ACHN (cell line): ENCODE data around the gene HPN.
"Not testable (repeated sequence)": the region's sequence is repeated elsewhere in the genome, so short reads cannot be mapped to it uniquely, and the experiment has no call there.

Source experiments
- DNase-seq: peaks from one replicate; pipeline ENCODE4 v3.0.0-alpha.2; 2015
- in situ Hi-C: cut with HindIII; loops from 2 replicates; pipeline ENCODE4 v1.10.0; 2017; ENCODE audit warnings: low sequenced_read_pairs, low pct_ligation_motif_present, low pct_unique_long_range_greater_than_20kb

The HPN gene

DNA sequence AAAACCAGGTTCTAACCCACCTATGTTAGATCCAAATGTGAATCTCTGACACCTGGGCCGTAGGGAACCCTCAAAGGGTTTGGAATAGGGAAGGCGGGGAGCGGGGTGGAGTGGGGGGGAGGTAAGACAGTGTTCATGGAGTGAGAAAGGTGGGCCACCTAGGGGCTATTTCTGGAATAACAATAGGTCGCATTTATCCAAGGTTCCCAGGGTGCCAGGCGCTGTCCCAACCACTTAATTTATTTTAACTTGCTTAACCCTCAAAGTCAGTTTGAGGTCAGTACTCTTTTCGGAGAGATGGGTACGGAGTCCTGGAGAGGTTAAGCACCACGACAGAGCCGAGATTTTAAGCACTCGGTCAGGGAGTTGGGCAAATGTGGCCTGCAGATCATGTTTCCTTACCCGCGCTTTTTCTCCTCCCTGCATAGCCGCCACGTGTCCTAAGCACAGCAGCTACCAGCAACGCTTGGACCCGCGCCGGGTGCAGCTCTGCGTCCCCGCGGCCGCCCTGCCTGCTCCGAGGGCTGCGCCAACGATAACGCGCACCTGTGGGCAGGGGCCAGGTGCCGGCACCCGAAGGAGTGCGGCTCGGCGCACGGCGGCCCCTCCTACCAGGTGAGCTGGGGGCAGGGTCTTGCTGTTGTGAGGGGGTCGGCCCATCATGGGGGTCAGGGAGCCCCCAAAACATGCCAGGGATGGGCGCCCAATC lies 49.1 kb downstream of the HPN start:
- in situ Hi-C loops: no loop called here
- peak; percentile 52 for DNase-seq

- no peak for DNase-seq
- in situ Hi-C loops: no loop called here
Measured at GRCh38 chr19:35093430-35093829, 51.9 kb downstream of the HPN start.

DNA sequence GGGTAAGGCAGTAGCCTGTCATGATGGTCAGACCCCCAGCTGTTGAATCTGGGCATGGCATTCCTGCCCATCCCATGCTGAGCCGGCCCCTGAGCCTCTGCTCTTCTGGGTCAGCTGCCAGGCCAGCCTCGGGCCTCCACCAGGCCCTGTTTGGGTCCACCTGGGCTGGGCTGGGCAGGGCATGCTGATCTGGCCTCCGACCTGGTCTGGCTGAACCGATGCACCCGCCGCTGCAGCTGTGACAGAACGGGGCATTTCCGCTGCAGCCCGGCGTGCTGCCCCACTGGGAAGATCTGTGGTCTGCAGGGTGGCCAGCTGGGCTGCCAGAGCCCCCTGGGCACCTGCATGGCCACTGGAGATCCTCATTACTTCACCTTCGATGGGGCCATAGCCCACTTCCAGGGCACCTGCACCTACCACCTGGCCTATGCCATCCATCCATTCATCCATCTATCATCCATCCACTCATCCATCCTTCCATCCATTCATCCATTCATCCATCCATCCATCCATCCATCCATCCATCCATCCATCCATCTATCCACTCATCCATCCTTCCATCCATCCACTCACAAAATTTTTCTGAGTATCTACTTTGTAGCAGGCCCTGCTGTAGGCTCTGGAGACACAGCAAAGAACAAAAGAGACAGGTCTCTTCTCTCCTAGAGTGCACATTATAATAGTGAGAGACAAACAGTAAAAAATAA lies 52.6 kb downstream of the HPN start:
- no peak for DNase-seq
- in situ Hi-C loops: no loop called here

GRCh38 chr19:35094656-35095055 lies 53.1 kb downstream of the HPN start:
- no peak for DNase-seq
- in situ Hi-C loops: no loop called here

- in situ Hi-C loops: no loop called here
- no peak for DNase-seq
Measured at GRCh38 chr19:35095667-35096368, 54.3 kb downstream of the HPN start.

DNA sequence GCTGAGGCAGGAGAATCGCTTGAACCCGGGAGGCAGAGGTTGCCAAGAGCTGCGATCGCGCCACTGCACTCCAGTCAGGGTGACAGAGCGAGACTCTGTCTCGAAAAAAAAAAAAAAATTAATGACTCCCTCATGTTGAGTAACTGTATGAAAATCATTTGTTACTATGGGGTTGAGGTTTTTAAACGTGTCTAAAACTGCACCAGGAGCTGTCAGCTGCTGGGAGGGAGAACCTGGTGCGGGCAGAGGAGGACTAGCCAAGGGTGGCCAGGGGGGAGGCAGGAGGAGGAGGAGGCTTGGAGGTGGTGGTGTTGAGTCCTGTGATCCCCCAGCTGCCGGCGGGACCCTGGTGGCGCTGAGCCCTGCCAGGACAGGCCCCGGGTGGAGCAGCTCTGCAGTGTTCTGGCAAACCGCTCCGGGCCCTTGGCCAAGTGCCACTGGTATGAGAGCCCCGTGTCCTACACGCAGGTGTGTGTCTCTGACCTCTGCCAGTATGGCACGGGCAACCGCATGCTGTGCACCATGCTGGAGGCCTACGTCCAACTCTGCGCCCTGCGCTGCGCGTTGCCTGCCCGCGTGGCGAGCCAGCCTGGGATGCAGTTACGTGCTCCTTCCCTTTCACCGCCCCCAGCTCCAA lies 57.0 kb downstream of the HPN start:
- in situ Hi-C loops: no loop called here
- DNase-seq: no peak

DNA sequence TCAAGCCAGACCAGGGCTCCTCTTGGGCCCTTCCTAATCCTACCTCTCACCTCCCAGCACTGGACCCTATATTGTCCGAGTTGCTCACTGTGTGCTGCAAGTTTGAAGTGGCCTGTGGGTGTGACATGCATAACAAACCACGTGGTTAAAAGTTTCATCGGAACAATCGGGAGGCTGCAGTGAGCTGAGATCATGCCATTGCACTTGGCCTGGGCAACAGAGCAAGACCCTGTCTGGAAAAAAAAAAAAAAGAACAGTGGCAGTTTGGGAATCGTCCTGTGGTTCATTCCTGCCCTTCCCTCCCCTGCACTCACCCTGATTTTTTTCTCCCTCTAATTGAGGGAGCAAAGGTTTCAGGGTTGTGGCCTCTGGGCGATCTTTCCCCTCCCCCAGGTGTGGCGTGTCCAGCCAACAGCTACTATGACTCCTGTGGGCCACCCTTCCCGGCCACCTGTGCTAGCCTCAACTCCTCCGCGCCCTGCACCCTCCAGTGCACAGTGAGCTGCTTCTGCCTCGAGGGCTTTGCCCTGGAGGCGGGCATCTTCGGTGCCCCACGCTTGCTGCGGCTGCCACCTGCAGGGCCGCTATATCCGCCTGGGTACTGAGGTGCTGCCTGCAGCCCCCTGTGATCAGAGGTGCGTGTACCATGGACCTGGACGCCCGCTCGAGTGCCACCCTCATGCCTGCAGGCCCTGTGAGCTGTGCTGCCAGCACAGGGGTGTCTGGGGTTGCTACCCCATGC lies 57.8 kb downstream of the HPN start:
- in situ Hi-C loops: no loop called here
- no peak for DNase-seq

DNA sequence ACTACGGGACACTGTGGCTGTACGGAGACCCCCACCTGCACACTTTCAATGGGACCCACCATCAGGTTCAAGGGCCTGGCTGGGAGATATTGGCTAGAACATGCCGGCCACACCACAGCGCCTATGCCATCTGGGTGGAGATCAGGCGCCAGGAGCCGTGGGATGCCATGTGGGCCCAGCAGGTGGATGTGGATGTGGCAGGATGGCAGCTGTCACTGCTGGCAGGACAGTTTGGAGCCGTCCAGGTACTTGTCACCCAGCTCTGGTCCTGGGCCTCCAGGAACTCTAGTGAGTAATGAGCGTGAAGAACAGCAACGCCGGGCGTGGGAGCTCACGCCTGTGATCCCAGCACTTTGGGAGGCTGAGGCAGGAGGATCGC lies 58.4 kb downstream of the HPN start:
- no peak for DNase-seq
- in situ Hi-C loops: no loop called here

DNA sequence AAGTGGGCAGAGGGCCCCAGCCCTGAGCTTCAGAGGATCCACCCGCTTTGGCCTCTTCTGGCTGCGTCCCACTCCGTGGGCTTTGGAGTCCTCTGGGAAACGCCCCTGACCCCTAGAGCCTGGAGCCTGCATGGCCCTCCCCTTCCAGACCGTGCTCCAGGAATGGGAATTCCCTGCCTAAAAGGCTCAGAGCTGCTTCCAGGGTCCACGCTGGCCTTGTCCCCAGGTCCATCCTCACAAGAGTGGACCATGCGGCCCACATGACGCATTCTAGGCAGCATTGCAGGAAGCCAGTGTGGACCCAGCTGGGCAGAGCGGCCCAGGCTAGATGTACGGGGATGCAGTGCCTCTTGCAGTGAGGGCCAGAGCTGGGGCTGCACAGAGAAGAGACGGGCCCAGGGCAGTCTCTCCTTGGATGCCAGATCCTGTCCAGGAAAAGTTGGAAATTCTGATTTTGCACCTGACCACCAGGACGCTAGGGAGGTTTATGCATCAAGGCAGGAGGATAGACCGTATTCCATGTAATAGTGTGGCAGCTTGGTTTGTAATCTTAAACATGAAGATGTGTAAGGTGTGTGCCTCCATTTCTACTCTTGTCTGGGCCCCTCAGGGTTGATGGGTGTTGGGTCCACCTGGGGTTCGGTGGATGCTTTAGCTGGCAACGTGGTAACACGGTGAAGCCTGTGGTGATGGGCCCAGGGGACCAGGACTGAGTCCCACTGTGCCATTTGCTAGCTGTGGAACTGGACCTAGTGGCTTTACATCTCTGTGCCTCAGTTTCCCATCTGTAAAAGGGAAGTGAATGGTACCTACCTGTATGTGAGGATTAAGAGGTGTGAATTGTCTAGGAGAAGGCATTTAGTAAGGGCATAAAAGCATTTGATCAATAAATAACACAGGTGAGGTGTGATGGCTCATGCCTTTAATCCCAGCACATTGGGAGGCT lies 59.3 kb downstream of the HPN start:
- no peak for DNase-seq
- in situ Hi-C loops: no loop called here

- DNase-seq, in situ Hi-C loops: not testable (repeated sequence)
Measured at GRCh38 chr19:35101949-35102348, 60.4 kb downstream of the HPN start.

DNA sequence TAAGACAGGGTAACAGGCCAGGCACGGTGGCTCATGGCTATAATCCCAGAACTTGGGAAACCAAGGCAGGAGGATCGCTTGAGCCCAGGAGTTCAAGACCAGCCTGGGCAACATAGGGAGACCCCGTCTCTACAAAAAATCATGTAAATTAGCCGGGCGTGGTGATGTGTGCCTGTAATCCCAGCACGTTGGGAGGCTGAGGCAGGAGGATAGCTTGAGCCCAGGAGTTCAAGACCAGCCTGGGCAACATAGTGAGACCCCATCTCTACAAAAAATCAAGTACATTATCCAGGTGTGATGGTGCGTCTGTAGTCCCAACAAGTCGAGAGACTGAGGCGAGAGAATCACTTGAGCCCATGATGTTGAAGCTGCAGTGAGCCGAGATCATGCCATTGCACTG lies 62.1 kb downstream of the HPN start:
- in situ Hi-C loops, DNase-seq: not testable (repeated sequence)

DNA sequence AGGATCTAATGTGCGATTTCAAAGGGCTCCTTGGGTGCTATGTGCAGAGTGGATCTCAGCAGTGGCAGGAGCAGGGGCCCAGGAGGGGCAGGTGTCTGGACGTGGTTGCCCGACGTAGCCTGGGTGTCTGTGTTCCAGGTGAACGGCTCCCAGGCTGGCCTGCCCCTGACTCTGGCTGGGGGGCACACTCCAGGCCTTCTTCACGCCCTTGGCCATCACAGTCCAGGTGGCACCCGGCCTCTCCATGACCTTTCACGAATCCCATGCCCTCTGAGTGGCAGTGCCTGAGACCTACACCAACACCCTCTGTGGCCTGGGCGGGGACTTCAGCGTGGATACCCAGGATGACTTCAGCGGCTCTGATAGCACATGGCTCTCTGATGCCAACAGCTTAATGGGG lies 62.8 kb downstream of the HPN start:
- in situ Hi-C loops: no loop called here
- DNase-seq: no peak

DNA sequence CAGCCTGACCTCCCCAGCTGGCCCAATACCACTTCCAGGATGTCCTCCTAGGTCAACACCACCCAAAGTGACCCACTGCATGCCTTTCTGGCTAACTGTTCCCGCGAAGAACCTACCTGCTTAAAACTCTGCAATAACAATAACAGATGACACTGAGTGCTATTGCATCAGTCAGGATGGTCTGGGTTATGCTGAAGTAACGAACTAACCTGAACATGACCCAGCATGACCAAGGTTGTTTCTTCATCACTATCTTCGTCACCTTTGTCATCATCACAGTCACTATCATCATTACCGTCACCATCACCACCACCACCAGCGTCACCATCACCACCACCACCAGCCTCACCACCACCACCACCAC lies 63.5 kb downstream of the HPN start:
- in situ Hi-C loops: no loop called here
- DNase-seq: no peak

DNA sequence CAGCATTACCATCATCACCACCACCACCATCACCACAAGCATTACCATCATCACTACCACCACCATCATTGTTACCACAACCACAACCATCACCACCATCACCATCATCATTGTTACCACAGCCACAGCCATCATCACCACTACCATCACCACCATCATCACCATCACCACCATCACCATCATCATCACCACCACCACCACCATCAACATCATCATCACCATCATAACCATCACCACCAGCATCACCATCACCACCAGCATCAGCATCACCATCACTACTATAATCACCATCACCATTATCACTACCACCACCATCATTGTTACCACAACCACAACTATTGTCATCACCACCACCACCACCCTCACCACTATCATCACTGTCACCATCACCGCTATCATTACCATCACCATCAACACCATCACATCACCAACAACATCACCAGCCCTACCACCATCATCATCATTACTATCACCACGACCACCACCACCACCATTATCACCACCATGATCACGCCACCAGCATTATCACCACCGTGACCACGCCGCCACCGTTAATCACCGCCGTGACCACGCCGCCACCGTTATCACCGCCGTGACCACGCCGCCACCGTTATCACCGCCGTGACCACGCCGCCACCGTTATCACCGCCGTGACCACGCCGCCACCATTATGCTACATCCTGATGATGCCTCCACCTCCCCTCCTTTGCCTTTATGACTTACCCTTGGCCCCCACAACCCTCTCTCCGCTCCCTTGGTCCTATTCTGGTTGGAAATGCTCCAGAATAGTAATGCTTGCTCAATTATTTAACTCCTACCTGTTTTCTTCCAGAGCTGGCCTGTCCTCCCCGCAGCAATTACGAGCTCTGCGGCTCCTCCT lies 64.1 kb downstream of the HPN start:
- in situ Hi-C loops: no loop called here
- DNase-seq: no peak

DNA sequence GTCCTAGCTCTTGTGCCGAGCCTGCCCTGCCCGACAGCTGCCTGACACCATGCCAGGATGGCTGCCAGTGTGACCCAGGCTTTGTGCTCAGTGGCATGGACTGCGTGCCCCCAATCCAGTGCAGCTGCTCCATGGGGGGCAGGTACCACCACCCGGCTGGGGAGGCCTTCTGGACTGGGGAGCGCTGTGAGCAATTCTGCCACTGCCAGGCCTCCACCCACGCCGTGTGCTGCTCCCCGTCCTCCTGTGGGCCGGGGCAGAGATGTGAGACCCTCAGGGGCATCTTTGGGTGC lies 64.7 kb downstream of the HPN start:
- no peak for DNase-seq
- in situ Hi-C loops: no loop called here

DNA sequence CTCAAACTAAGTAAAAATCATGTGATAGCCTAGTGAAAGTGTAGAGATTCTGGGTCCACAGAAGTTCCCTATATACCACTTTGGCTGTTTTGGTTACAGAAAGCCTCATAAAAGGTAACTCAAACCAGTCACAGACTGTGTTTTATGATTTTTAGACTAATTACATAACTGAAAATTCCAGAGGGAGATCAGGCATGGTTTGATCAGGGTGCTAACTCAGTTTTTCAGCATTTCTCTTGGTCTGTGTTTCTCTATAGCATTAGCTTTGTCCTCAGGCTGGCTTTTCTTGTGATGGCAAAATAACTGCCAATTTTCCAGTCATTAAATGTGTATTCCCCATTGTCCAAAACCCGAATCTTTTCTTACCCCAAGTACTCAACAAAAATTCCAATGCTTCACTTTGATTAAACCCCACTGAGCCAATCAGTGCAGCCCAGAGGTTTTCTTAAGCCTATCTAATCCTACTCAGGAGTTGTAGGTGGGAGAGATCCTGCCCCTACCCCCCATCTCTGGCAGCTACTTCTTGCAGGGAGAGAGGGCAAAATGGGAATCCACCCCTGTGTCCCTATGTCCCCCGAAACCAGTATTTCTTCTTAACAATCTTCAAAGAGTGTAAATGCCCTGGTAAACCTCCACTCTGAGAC lies 65.5 kb downstream of the HPN start:
- no peak for DNase-seq

DNA sequence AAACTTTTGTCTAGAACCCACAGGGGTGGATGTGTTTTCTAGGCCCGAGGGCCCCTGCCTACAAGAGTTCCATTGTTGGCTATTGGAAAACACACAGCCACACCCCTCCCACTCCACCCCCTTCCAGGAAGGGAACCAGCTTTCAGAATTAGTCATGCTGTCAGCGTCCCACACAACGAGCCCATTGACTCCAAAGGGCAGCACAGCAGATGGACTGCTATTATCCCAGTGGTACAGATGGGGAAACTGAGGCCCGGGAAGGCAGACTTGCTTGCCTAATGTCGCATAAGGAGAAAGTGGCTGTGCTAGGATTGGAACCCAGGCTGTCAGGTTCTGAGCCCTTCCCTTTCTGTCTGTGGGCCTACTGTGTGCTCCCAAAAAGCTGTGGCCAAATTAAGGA lies 66.0 kb downstream of the HPN start:
- DNase-seq: no peak
- in situ Hi-C loops: no loop called here

More for the DNA sequence above, 65.5 kb downstream of the HPN start:
- in situ Hi-C loops: no loop called here
